OCI-LY7 (cell line): ENCODE measurements around the gene MEGF6.

Experiments used
- EZH2phosphoT487 ChIP-seq: fragments of 200-600 bp; sonication (generic); IDR thresholded peaks from 2 replicates; pipeline ENCODE4 v1.6.1; 2018; ENCODE audit warnings: low read depth, borderline replicate concordance, mild to moderate bottlenecking, mixed run types, antibody characterized with exemption, low read length, moderate library complexity, mixed read lengths
- TF ChIP-seq, protein P1 (sequence below): fragments of 200-600 bp; sonication (generic); conservative IDR thresholded peaks from 2 replicates; pipeline ENCODE4 v1.5.1; 2014; ENCODE audit warnings: mild to moderate bottlenecking, antibody characterized with exemption, low read length, moderate library complexity, mixed read lengths

DNA sequence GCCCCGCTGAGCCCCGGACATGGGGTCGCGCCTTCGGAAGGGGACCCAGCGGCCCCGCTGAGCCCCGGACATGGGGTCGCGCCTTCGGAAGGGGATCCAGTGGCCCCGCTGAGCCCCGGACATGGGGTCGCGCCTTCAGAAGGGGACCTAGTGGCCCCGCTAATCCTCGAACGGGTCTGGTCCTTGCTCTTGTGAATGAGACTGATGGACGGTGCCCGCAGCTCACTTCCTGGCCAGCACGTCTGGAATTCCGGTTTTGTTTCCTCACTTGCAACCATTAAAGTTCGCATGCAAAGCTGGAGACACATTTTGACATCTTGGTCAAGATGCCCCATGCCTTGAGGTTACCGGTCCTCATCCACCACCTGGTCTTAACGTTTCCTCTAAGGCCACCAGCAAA lies 33.0 kb upstream of the MEGF6 start:
- TF ChIP-seq, protein P1, sequence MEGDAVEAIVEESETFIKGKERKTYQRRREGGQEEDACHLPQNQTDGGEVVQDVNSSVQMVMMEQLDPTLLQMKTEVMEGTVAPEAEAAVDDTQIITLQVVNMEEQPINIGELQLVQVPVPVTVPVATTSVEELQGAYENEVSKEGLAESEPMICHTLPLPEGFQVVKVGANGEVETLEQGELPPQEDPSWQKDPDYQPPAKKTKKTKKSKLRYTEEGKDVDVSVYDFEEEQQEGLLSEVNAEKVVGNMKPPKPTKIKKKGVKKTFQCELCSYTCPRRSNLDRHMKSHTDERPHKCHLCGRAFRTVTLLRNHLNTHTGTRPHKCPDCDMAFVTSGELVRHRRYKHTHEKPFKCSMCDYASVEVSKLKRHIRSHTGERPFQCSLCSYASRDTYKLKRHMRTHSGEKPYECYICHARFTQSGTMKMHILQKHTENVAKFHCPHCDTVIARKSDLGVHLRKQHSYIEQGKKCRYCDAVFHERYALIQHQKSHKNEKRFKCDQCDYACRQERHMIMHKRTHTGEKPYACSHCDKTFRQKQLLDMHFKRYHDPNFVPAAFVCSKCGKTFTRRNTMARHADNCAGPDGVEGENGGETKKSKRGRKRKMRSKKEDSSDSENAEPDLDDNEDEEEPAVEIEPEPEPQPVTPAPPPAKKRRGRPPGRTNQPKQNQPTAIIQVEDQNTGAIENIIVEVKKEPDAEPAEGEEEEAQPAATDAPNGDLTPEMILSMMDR = no peak
- no peak for TF ChIP-seq EZH2phosphoT487
